PC-3 (cell line): ENCODE measurements around the gene TP53I13. TPM values are rescaled to one million over a fixed set of nuclear protein-coding genes. Genes with fewer than 3 reads are reported as not detected.

ENCODE experiments used
- ATAC-seq: fragments of 200-7000 bp; cut with Tn5 transposase; 2 replicates; pipeline ENCODE4 v1.9.1; 2020; ENCODE audit warnings: mild to moderate bottlenecking, moderate library complexity
- BruUV-seq: library from RNA; stranded (reverse); fragments of 400-500 nt; replicated peaks from 2 replicates; lab custom pipeline; 2021; lab: Mats Ljungman, UMichigan
- CTCF ChIA-PET: fragments of 300-600 bp; sonication (Branson Sonifier 250); formaldehyde crosslinking; loops from one replicate; lab custom pipeline; 2022; ENCODE audit warnings: antibody characterized with exemption; lab: Charles Lee
- POLR2A ChIA-PET: fragments of 300-600 bp; sonication (Branson Sonifier 250); formaldehyde crosslinking; loops from one replicate; lab custom pipeline; 2022; ENCODE audit warnings: antibody characterized with exemption; ENCODE audit not compliant: unreplicated experiment; lab: Charles Lee
- DNase-seq: peaks from one replicate; pipeline ENCODE4 v3.0.0-alpha.2; 2015
- H2AFZ ChIP-seq: fragments of 300-600 bp; sonication (generic); 2 replicates; pipeline ENCODE4 v1.6.0; 2016; ENCODE audit warnings: antibody characterized with exemption, low read length
- H3F3A ChIP-seq: fragments of 300-600 bp; sonication (generic); one replicate; pipeline ENCODE4 v1.6.0; 2017; ENCODE audit warnings: antibody characterized with exemption, low read length, control low read depth, mild to moderate bottlenecking; ENCODE audit not compliant: unreplicated experiment
- H3K27ac ChIP-seq: fragments of 300-600 bp; sonication (generic); 2 replicates; pipeline ENCODE4 v1.5.1; 2016; ENCODE audit warnings: mild to moderate bottlenecking, low read length
- H3K27me3 ChIP-seq: fragments of 300-600 bp; sonication (generic); 2 replicates; pipeline ENCODE4 v1.6.1; 2016; ENCODE audit warnings: low read length, mixed read lengths
- H3K36me3 ChIP-seq: fragments of 300-600 bp; sonication (generic); 2 replicates; pipeline ENCODE4 v1.6.1; 2016; ENCODE audit warnings: low read depth, mixed run types, low read length, mixed read lengths
- H3K4me1 ChIP-seq: fragments of 300-600 bp; sonication (generic); 2 replicates; pipeline ENCODE4 v1.5.1; 2016; ENCODE audit warnings: low read length; ENCODE audit not compliant: insufficient read depth
- H3K4me2 ChIP-seq: fragments of 300-600 bp; sonication (generic); 2 replicates; pipeline ENCODE4 v1.6.0; 2016; ENCODE audit warnings: low read length
- H3K4me3 ChIP-seq: fragments of 300-600 bp; sonication (generic); 2 replicates; pipeline ENCODE4 v1.5.1; 2016; ENCODE audit warnings: mild to moderate bottlenecking, low read length, mixed read lengths
- H3K79me2 ChIP-seq: fragments of 300-600 bp; sonication (generic); 2 replicates; pipeline ENCODE4 v1.6.1; 2017; ENCODE audit warnings: low read length, mixed read lengths
- H3K9ac ChIP-seq: fragments of 300-600 bp; sonication (generic); 2 replicates; pipeline ENCODE4 v1.6.0; 2016; ENCODE audit warnings: mild to moderate bottlenecking, low read length
- H3K9me2 ChIP-seq: fragments of 300-600 bp; sonication (generic); replicated peaks from 2 replicates; pipeline ENCODE4 v1.6.1; 2016; ENCODE audit warnings: mixed run types, low read length, mixed read lengths
- H3K9me3 ChIP-seq: fragments of 300-600 bp; sonication (generic); 2 replicates; pipeline ENCODE4 v1.6.1; 2016; ENCODE audit warnings: low read length, mixed read lengths
- H4K20me1 ChIP-seq: fragments of 300-600 bp; sonication (generic); 2 replicates; pipeline ENCODE4 v1.6.1; 2016; ENCODE audit warnings: low read length, mixed read lengths
- EZH2 ChIP-seq: fragments of 300-600 bp; sonication (generic); IDR thresholded peaks from one replicate; pipeline ENCODE4 v1.6.1; 2017; ENCODE audit warnings: antibody characterized with exemption, mild to moderate bottlenecking, low read length; ENCODE audit not compliant: unreplicated experiment
- EZH2phosphoT487 ChIP-seq: fragments of 300-600 bp; sonication (generic); IDR thresholded peaks from 2 replicates; pipeline ENCODE4 v1.6.1; 2018; ENCODE audit warnings: mild to moderate bottlenecking, antibody characterized with exemption, low read length, borderline replicate concordance
- intact Hi-C: fragments of 100-400 bp; cut with micrococcal nuclease; formaldehyde crosslinking; loops from 2 replicates; pipeline ENCODE4 v1.9.0; 2023
- total RNA-seq: library from RNA; depleted of rRNA; stranded (reverse); fragments of >200 nt; gene quantifications from 2 replicates; pipeline ENCODE4 v1.2.3, GENCODE V29; 2014
- TF ChIP-seq, protein P1 (sequence below): fragments of 300-600 bp; sonication (generic); conservative IDR thresholded peaks from 2 replicates; pipeline ENCODE4 v1.5.1; 2017; ENCODE audit warnings: antibody characterized with exemption, low read depth, mild to moderate bottlenecking, low read length

TP53I13 gene
- total RNA-seq, 1 experiment from 2014 or later, result 45.0 TPM

- no peak overlapping the region for H3K4me3 ChIP-seq
- peak; percentile 30 for DNase-seq
- intact Hi-C loops, result no loop called here
- no TSS peak for BruUV-seq
- POLR2A ChIA-PET, result no interaction called here
- CTCF ChIA-PET, result interaction anchor here (0.8 kb wide), 1 partner anchor 22 kb away, joined by 3 read pairs; no protein-coding TSS in a partner anchor
- no peaks in the 10 kb centered on the region for H3K9me2 ChIP-seq
- no peaks in the 10 kb centered on the region for H3K36me3 ChIP-seq
- peaks cover 35% of the 10 kb centered on the region for H3K4me1 ChIP-seq
- H3K9ac ChIP-seq, result no peak overlapping the region
- peaks cover 8% of the 10 kb centered on the region; the same call in 1 of the 2 replicates for H3K79me2 ChIP-seq
- no peak overlapping the region for H3K27ac ChIP-seq
- ATAC-seq, result no peak
- 0 out of 2 replicates have a peak overlapping the region, but pooled peaks have one; percentile 7 for H3K4me2 ChIP-seq
- no peaks in the 10 kb centered on the region for H4K20me1 ChIP-seq
- no peak overlapping the region for H2AFZ ChIP-seq
- H3K27me3 ChIP-seq, result no peaks in the 10 kb centered on the region
- H3K9me3 ChIP-seq, result no peaks in the 10 kb centered on the region
- TF ChIP-seq, protein P1, sequence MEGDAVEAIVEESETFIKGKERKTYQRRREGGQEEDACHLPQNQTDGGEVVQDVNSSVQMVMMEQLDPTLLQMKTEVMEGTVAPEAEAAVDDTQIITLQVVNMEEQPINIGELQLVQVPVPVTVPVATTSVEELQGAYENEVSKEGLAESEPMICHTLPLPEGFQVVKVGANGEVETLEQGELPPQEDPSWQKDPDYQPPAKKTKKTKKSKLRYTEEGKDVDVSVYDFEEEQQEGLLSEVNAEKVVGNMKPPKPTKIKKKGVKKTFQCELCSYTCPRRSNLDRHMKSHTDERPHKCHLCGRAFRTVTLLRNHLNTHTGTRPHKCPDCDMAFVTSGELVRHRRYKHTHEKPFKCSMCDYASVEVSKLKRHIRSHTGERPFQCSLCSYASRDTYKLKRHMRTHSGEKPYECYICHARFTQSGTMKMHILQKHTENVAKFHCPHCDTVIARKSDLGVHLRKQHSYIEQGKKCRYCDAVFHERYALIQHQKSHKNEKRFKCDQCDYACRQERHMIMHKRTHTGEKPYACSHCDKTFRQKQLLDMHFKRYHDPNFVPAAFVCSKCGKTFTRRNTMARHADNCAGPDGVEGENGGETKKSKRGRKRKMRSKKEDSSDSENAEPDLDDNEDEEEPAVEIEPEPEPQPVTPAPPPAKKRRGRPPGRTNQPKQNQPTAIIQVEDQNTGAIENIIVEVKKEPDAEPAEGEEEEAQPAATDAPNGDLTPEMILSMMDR, result no peak
- TF ChIP-seq EZH2phosphoT487, result no peak
- TF ChIP-seq EZH2, result no peak
- no peaks in the 10 kb centered on the region for H3F3A ChIP-seq
Observed at GRCh38 chr17:29595107-29595942, 26.8 kb downstream of the TP53I13 start.

GRCh38 chr17:29595943-29596774 lies 27.7 kb downstream of the TP53I13 start:
- Histone ChIP-seq H3K4me1 (peaks cover 33% of the 10 kb centered on the region), H3F3A (no peaks in the 10 kb centered on the region), H3K9me2 (no peaks in the 10 kb centered on the region), H3K9me3 (no peaks in the 10 kb centered on the region), H2AFZ (no peak overlapping the region), H4K20me1 (no peaks in the 10 kb centered on the region), H3K27me3 (no peaks in the 10 kb centered on the region), H3K4me2 (no peak overlapping the region), H3K9ac (no peak overlapping the region), H3K36me3 (no peaks in the 10 kb centered on the region), H3K4me3 (no peak overlapping the region), H3K27ac (no peak overlapping the region), H3K79me2 (peaks cover 8% of the 10 kb centered on the region; the same call in 1 of the 2 replicates)
- ATAC-seq, result no peak
- DNase-seq, result no peak
- intact Hi-C loops, result no loop called here
- BruUV-seq, result no TSS peak
- ChIA-PET POLR2A (no interaction called here), CTCF (interaction anchor here (0.8 kb wide), 1 partner anchor 21 kb away, joined by 3 read pairs; no protein-coding TSS in a partner anchor)
- TF ChIP-seq EZH2phosphoT487, result no peak
- TF ChIP-seq, protein P1, result no peak
- TF ChIP-seq EZH2, result no peak
